Inflammatory macrophage treated with lipopolysaccharide for 4 hours (primary cell): ENCODE measurements around the gene FOXK1.

Source experiments
- DNase-seq: peaks from one replicate; pipeline ENCODE4 v3.0.0-alpha.2; 2020

FOXK1 gene

DNA sequence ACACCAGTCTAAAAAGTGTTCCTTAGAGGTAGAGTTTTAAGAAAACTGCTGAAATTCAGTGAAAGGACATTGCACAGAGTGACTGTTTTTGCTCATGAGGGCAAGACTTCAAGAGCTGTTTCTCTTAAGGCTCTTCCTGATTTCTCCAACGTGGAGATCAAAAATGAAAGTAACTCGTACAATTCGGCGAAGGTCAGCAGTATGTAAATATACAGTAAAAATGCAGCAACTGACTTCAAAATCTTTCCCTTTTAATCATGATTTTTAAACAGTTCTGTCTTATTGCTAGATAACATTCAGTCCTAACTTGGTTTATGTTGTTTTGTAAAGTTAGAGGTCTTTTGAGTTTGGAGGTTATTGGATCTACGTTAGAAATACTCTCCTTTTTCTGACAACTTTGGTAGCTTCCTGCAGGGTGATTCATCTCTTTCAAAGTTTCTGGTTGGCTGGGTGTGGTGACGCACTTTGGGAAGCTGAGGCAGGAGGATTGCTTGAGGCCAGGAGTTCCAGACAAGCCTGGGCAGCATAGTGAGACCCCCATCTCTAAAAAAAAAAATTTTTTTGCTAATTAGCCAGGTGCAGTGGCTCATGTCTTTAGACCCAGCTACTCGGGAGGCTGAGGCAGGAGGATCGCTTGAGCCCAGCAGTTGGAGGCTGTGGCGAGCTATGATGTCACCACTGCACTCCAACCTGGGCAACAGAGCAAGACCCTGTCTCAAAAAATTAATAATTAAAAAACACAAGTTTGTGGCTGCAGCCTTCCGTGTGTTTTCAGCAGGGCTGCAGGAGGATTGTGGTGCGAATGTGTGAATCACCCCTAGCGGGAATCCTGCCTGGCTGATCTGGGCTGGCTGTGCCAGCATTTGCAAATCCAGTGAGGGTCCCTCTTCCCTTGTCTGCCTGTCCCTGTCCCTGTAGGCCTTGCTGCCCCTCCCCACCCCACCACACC lies 64.2 kb downstream of the FOXK1 start:
- DNase-seq = peak; percentile 91

DNA sequence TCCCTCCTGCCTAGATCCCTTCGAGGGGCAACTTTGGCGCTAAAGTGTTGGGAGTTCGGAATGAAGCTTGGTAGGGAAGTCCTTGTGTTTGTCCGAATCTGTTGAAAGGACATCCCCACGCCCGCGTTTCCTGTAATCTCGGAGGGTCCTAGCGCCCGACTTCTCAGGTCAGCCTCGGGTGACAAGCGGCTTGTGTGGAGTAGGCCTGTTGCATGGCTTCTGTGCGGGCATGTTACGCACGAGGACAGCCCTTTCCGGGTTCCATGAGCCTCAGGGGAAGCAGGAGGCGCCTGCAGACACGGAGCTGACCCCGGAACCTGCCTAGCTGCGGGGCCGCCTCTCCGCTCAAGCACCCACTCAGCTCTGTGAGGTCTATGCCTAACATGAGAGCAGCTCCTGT lies 64.9 kb downstream of the FOXK1 start:
- DNase-seq = no peak

DNA sequence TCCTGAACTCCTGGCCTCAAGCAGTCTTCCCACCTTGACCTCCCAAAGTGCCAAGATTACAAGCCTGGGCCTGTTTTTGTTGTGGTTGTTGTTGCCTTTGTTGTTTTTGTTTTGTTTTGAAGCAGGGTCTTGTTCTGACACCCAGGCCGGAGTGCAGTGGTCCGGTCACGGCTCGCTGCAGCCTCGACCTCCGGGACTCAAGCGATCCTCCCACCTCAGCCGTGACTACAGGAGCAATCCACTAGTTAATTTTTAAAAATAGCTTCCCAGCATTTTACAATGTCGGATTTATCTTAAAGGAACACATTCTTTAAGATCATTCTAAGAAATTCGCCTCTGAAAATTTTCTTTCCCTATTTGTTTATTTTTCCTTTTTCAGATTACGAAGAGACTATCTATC lies 65.7 kb downstream of the FOXK1 start:
- no peak for DNase-seq

DNA sequence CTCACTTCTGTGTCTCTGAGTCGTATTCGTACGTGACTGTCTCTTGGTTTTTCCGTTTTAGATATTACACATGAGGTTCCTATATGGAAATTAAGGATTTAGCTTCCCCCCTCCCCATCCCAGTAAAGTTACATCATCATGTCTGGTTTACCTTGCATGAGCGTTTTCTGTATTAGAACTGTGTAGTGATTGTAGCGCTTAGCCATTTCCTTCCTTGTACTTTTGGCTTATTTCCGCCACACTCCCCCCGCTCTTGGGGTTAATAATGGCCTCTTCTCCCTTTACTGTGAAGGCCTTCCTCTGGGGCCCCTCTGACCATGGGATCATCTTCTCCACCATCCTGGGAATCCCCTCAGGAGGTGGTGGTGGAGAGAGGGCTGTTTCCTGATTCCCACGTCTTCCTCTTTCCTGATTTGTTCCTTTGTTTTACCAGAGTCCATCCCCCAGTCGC lies 66.2 kb downstream of the FOXK1 start:
- peak; percentile 36 for DNase-seq

DNA sequence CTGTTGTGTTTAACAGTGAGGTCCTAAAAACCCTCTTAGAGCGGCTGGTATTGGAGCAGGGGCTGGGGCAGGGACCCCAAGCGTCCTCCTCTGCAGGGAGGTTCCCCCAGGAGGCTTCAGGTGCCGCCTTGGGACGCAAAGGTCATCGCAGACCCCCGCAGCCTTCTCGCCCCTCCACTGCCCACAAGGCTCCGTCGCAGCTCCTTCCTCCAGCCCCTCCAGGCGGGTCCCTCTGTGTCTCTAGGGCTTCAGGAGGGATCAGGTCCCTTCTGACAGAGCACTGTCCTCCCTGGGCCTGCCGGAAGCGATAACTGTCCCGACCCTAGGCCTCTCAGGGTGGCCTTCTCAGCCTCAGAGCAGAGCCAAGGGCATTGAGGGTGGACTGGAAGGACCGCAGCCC lies 67.3 kb downstream of the FOXK1 start:
- no peak for DNase-seq

DNA sequence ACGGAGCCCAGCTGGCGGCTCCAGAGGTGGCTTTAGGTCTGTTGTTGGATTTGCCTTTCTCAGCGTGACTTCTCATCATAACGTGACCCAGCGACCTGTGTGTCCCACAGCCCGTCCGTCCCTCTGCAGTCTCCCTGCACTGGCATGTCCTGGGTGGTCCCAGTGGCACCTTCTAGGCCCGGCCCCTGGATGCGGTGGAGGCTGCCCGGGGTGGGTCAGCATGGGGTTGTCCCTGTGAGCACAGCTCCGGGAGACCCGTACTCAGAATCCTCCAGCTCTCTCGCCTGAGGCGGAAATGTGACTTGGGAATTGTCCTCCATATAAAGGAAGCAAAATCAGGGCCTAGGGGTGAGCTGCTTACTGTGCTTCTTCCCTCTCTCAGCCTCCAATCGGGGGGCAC lies 67.7 kb downstream of the FOXK1 start:
- DNase-seq = no peak

DNA sequence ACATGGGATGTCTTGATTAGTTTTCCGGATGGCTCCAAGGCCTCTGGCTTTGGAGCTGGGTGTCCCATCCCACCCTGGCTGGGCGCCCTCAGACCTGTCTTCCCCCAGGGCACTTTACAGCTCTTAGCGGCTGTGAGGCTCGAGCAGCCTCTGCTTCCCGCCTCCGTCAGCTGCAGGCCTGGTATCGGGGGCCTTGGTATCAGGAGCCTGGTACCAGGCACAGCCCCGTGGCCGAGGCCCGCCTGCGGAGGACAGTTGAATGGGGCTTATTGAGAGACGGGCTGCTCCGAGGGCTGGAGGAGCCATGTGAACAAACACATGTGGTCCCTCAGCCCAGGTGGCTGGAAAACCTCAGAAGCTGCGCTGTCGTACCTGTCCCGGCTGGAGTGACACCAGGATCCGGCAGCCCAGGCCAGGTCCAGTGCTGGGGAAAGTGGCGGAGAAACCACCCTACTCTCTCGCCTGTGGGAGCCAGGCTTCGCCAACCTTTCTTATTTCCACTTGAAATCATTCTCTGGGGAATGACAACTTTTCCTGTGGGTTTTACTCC lies 69.4 kb downstream of the FOXK1 start:
- DNase-seq = no peak

DNA sequence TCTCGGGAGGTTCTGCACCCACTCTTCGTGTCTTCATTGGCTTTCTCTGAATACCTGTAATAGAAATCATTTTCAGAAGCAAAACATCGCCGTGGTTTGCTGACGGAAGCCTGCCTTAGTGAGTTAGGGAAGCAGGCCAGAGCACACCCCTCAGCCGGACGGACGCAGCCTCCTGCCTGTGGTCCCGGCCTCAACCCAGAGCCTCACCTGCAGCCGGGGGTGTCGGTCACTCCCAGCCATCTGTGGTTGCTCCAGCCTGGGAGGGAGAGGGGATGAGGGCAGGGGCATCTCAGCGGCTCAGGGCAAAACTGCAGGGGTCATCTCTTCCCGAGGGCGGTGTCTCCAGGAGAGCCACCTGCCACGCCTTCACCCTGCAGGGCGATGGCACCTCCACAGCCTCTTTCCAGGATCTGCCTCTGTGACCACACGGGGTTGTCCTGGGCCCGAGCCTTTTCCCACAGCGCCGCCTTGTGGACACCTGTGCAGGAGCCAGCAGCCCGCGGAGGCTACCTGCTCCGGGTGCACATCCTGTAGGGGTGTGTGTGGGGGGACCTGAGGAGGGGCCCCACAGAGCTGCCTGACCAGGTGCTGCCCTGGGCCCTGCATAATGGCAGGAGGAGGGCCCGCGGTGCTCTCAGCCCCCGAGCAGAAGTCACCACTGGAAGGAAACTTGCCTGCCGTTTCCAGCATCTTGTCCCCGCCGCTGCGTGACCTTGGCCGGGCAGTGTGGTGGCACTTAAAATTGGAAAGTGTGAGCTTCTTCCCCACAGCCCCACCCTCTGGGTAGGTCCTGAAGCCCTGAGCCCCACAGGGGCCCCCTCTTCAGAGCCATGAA lies 71.7 kb downstream of the FOXK1 start:
- DNase-seq = peak; percentile 63

DNA sequence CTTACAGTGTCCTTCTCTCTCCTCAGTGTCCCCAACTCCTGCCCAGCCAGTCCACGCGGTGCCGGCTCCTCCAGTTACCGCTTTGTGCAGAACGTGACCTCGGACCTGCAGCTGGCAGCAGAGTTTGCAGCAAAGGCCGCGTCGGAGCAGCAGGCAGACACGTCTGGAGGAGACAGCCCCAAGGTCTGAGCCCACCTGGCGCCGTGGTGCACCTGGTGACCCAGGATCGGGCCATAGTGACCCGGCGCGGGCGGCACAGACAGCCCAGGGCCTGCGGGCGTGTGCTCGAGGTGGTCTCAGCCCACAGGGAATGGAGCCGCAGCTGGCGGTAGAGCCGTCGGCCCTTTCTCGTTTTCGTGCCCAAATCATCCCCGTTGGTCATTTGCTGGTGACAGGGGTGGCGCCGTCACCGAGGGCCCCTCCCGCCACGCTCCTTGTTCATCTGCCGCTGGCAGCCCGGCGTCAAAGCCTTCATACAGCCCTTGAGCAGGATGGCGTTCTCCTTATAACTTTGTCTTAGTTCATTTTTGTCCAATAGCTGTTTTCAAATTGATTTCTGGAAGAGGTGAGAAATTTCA lies 72.4 kb downstream of the FOXK1 start:
- DNase-seq = no peak

DNA sequence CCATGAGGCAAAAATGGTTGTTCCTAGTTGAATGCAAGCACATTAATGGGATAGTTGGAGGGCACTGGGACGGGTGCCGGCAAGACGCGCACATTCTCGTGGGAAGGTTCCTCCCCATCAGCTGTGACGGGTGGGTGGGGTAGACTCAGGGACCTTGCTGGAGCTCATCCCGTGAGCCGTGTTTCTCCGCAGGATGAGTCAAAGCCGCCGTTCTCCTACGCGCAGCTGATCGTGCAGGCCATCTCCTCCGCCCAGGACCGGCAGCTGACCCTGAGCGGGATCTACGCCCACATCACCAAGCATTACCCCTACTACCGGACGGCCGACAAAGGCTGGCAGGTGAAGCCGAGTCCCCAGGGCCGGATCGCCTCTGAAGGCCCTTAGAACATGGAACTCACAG lies 73.0 kb downstream of the FOXK1 start:
- no peak for DNase-seq

DNA sequence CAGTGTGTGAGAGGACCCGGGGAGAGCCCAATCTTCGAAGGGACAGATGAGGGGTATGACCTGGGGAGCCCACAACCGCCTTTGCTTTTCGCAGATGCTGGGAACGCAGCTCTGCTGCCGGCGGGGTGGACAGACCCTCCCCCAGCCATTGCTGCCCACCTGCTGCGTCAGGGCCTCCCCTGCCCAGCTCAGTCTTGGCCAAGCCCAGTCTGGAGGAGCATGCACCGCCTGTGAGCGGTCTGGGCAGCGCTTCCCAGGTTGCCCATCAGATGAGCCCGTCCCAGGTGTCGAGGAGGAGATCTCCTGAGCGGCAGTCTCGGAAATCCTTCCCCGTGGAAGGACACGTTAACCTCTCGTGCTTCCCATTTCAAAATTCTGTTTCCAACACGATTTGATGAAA lies 76.0 kb downstream of the FOXK1 start:
- no peak for DNase-seq

DNA sequence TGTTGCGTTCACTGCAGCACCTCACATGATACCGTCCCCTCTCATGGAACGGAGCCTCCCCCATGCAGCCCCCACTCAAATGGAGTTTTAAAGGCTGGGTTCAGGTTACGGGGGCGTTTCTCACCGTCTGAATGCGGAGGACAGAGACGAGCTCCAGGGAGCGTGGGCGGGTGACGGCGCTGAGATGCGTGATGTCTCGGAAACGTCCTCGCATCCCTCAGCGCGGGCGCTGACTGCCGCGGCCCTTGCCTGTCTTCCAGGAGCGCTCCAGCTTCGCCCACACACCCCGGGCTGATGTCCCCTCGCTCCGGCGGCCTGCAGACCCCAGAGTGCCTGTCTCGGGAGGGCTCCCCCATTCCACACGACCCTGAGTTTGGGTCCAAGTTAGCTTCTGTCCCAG lies 76.7 kb downstream of the FOXK1 start:
- DNase-seq = no peak

DNA sequence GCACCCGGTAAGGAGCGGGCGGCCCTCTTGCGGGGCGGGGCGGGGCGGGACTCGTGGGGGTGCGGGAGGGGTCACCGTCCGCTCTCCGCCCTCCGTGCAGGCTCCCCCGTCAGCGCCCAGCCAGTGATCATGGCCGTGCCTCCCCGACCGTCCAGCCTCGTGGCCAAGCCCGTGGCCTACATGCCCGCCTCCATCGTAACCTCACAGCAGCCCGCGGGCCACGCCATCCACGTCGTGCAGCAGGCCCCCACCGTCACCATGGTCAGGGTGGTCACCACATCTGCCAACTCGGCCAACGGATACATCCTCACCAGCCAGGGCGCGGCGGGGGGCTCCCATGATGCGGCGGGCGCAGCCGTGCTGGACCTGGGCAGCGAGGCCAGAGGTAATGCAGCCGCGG lies 77.1 kb downstream of the FOXK1 start:
- DNase-seq = no peak

DNA sequence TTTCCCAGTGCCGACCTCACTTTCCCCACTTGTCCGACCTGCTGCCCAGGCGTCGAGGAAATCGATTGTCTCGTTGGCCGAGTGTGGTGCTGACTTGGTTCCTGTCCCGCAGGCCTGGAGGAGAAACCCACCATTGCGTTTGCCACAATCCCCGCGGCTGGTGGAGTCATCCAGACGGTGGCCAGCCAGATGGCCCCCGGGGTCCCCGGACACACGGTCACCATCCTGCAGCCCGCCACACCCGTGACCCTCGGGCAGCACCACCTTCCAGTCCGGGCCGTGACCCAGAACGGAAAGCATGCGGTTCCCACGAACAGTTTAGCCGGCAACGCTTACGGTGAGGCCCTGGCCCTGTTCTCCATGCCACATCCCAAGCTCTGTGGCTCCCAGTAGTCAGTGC lies 78.9 kb downstream of the FOXK1 start:
- no peak for DNase-seq

DNA sequence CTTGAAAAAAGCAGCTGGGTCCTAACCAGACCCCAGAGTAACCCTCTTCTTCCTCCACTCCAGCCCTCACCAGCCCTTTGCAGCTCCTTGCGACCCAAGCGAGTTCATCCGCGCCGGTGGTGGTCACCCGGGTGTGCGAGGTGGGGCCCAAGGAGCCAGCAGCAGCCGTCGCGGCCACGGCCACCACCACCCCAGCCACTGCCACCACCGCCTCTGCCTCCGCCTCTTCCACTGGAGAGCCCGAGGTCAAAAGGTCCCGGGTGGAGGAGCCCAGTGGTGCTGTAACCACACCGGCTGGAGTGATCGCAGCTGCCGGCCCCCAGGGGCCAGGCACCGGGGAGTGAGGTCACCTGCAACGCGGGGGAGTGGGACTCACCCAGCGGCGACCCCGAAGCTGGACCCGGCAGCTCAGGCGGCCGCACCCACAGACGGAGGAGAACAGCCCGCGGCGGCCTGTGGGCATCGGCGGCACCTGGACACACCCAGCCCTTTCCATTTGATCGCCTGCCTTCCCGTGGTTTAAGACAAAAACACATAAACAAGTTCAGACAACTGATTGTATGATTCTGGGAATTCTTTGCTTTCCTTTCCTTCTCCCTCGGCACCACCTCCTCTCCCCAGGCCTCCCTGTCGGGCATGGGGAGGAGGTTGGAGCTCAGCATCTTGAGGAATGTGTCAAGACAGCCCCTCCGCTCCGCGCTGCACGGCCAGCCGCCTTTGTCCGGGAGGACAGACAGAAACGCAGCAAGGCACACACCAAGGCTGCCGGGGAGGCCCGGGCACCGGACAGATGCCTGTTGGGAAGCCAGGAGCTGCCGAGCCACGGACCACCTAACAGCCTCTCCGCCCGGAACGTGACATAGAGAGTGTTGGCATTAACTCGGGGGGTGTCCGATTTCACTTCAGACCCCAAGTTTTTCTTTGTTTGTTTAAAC lies 80.3 kb downstream of the FOXK1 start:
- DNase-seq = no peak

DNA sequence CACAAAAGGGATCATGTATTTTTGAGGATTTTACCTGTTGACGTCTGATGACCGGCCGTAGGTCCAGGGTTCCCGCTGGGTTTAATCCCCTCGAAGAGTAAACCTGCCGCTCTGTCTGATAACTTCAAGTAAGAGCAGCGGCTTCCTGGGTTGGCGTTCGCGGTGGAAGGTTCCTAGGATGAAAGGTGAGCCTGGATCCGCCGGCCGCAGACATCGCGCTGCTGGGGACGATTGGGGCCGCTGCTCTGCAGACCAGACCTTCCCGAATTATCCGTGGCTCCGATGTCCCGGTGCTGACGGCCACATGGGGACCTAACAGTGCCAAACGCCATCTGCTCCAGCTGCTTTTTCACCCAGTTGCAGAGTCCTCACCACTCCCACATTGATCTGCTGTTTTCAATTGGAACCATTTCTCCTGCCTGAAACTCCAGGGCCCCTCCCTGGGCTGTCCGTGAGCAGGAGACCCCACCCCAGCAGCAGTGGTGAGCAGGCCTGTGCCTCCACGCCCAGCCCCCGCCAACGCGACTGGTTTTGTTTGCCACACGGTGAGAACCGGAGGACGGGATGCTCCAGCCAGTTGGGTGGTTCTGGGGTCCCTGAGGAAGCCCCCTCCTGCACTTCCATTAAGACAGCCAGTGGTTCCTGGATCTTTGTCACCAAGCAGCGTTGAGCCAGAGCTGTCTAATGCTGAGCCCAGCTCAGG lies 81.1 kb downstream of the FOXK1 start:
- no peak for DNase-seq

DNA sequence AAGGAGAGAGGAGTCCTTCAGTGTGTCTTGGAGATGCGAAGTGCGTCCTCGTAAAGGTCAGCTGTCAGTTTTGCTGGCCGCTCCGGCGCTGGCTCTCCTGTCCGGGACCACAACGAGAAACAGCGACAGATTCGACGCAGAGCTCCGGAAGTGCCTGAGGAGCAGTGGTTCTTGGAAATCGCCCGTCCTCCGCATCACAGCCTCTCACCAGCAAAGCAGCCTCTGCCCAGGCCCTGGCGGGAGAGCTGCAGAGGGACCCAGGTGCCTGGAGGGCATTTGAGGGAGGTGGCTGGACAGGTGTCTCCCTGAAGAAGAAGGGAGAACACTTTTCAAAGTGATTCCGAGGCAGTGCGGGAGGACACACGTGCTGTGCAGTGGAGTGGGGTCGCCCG lies 81.7 kb downstream of the FOXK1 start:
- no peak for DNase-seq

DNA sequence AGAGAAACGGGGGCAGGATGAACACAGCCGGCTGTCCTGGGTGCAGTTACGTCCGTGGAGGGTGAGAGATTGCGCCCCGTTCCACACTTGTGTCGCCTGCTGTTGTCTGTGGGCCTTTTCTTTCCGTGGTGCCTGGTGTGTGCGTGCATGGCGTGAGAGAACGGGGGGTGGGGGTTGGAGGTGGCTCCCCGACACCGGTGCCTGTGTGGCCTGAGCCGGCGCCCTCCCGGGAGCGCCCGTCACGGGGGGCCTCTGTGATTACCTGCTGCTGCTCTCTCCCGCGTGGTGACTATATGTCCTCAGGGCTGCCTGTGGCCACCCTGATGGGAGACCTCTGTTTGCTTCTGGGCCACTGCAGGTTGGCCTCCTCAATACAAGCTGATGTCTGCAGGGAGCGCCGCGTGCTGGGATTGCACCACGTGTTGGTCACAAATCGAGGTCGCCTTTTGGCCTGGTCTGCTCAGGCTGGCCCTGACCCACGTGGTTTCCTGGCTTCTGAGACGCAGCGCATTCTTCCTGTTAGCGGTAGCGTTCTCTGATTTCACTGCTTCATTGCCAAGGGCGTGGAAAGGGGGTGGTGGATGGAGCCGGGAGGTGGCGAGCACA lies 82.4 kb downstream of the FOXK1 start:
- DNase-seq = no peak

DNA sequence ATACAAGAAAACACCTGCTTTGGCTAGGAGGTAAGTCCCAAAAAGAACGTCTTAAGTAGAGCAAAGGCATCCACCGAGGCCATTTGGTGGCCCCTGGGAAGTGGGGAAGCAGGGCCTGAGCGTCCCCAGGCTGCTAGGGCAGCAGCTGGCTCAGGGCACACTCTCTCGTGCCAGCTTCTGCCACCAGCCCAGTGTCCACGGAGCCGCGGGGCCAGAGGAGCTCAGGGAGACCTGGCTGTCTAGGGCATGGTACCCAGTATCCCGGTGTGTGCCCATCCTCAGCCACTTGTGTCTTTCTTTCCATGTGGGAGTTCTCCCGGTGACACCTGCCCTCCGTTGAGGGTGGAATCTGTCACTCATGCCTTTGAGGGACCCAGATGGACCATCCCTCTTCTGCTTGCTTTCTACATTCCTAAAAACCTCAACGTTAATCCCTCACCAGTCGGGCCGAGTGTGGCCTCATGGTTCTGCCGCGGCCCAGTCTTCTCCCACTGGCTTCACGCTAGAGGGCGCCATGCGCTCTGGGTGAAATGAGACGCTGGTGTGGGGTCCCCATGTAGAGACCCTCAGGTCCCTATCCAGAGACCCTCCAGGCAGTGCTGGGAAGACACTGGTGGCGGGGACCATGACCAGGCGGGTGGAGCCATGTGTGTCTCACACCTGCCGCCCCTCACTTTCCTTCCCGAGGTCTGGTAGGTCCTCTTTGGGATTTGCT lies 83.8 kb downstream of the FOXK1 start:
- no peak for DNase-seq
